Fibroblast of the aortic adventitia (primary cell): ENCODE measurements around the gene GPR152. TPM values are rescaled to one million over a fixed set of nuclear protein-coding genes. Genes with fewer than 3 reads are reported as not detected.

ENCODE experiments used
- DNase-seq: peaks from one replicate; pipeline ENCODE4 v3.0.0-alpha.2; 2010; ENCODE audit warnings: low read depth
- H3K4me3 ChIP-seq: 2 replicates; pipeline ENCODE4 v1.5.1; 2011; ENCODE audit warnings: low read depth, mild to moderate bottlenecking, control low read depth, low read length, moderate library complexity
- total RNA-seq: library from RNA; depleted of rRNA; stranded (reverse); fragments of >200 nt; gene quantifications from 2 replicates; pipeline ENCODE4 v1.2.3, GENCODE V29; 2012; ENCODE audit warnings: low replicate concordance
- TF ChIP-seq, protein P1 (sequence below): IDR thresholded peaks from 2 replicates; pipeline ENCODE4 v1.5.1; 2011; ENCODE audit warnings: mild to moderate bottlenecking, low read length, control low read depth, inconsistent platforms; ENCODE audit not compliant: insufficient read depth

The GPR152 gene
- total RNA-seq, 1 donor: not detected

DNA sequence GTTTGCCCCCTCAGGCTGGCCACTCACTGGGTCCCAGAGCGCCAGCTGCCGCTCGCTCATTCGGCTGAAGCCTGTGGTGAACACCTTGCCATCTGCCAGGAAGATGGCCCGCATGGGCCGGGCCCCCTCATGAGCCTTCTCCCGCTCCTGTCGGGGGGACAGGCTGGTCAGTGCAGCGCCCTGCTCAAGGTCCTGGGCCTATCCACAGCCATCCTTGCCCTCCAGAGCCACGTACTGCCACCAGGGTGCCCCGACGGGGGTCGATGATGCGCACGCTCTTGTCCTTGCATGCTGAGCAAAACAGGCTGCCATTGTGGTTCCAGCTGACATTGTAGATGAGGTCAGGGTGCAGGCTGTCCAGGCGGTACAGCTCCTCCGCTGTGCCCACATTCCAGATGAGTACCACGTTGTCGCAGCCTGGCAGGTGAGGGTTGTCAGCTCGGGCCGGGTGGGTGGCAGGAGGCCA is 11.4 kb downstream of the GPR152 start:
- H3K4me3 ChIP-seq: no peak overlapping the region
- TF ChIP-seq, protein P1, sequence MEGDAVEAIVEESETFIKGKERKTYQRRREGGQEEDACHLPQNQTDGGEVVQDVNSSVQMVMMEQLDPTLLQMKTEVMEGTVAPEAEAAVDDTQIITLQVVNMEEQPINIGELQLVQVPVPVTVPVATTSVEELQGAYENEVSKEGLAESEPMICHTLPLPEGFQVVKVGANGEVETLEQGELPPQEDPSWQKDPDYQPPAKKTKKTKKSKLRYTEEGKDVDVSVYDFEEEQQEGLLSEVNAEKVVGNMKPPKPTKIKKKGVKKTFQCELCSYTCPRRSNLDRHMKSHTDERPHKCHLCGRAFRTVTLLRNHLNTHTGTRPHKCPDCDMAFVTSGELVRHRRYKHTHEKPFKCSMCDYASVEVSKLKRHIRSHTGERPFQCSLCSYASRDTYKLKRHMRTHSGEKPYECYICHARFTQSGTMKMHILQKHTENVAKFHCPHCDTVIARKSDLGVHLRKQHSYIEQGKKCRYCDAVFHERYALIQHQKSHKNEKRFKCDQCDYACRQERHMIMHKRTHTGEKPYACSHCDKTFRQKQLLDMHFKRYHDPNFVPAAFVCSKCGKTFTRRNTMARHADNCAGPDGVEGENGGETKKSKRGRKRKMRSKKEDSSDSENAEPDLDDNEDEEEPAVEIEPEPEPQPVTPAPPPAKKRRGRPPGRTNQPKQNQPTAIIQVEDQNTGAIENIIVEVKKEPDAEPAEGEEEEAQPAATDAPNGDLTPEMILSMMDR: no peak
- DNase-seq: no peak

DNA sequence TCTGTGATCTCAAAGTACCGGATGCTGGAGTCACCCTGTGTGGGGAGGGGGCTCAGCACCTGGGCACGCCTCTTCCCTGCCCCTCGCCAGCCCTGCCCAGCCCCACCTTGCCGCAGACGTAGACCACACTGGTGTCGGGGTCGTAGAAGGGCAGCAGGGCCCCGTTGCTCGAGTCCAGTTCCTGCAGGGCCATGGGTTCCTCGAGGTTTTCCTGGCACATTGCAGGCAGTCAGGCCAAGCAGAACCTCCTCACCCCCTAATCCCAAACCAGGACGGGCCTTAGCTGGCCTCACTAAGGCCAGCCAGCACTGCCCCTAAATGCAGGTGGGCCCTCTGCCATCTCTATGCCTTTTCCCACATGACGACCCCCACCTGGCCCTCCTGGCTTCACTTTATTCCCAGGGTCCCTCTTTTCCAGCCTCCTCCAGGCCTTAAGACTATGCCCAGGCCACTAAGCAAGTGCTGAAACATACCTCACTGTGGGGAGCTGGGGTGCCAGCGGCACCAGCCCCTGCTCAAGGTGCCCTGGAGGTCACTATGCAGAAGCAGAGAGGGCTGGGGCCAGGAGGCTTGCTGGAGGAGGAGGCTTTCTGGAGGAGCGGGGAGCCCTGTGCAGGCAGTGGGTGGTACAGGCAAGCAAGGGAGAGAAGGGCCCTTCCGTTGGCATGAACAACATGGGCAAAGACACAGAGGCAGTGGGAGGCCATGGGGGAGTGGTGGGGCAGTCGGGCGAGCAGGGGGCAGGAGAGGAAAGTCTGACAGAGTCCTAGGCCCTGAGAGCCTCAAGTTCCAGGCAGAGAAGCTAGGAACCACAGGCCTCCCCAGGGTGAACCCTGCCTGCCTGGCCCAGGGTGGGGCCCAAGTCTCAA is 12.1 kb downstream of the GPR152 start:
- no peak for DNase-seq
- TF ChIP-seq, protein P1: no peak
- H3K4me3 ChIP-seq: no peak overlapping the region

DNA sequence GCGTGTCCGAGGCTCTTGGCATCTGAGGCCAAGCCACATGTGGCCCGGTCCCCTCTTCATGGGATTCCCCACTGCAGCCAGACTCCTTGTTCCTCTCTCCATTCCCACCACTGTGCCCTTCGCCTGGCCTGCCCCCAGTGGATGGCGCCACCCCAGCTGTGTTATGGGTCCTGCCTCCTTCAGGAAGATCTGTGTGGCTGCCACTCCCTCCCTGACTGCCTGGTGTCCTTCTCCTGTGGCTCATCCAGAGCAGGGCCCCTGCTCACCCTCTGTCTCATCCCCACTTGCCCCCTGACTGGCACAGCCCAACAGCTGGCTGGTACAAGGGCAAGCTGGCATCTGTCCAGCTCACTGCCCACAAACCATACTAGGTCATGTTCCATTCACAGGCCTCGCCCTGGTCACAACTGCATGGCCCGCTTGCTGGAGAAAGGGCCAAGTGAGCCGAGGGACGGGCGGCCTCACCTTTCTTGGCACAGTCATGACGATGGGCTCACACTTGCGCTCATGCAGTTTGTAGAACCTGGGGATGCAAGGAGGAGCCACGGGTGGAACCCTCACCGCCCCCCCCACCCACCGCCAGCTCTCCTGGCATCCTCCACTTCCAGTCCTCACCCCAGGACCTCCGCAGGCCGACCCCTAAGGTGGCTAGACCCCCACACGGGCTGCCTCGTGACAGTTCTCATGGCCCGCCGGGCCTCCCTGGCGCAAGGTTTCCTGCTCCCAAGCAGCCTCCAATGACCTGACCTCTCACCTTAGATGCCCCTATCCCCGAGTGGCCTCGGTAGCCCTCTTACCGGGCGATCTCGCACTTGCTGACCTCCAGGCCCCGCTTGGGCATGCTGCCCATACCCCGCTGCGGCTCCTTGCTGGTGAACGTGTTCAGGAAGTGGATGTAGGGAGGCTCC is 13.0 kb downstream of the GPR152 start:
- no peak overlapping the region for H3K4me3 ChIP-seq
- TF ChIP-seq, protein P1: peak; percentile 15
- DNase-seq: no peak

- H3K4me3 ChIP-seq: no peak overlapping the region
- DNase-seq: no peak
- TF ChIP-seq, protein P1: no peak
Measured at GRCh38 chr11:67438158-67438902, 14.2 kb downstream of the GPR152 start.

DNA sequence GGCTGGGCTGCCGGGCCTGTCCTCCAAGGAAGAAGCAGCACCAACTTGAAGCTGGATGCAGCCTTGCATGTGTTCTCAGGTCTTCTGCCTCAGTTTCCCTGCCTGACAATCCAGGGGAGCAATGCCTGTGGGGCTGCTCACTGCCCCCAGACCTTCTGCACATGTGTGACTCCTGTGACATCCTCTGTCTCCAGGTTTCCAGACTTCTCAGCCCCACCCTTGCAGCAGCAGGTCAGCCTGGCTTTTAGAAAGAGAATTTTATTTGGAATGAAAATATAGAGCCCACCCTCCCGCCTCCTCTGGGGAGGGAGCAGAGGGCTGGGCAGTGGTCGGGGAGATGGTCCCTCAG is 14.7 kb downstream of the GPR152 start:
- H3K4me3 ChIP-seq: no peak overlapping the region
- TF ChIP-seq, protein P1: no peak
- DNase-seq: no peak

DNA sequence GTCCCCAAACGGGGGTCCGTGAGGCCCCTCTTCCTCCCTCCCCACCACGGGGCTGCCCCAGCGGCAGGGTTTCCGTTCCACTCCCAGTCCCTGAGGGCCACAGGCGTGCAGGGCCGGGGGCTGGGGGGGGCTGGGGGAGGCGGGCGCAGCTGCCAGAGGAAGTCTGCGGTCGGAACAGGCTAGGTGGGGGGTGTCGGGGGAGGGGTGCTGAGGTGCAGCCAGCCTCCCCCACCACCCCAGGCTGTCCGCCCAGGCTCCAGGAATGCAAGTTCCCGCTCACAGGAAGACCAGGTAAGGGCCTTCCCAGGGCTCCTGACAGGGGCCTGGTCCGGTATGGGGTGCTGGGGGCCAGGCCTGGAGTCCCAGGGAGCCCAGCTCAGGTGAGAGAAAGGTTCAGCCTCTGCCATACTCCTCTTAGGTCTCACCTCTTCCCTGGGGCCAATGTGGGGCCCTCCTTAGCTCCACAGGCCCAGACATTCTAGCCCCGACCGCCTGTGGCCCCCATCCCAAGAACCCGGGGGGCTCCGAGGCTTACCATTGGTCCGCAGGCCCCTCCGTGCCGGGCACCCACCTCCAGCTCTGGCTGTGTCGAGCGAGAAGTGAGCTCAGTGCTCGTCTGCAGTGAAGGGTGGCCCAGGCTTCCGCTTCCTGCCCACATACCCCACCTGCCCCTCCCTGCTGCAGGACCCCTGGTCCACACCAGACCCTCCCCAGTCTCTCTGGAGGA is 15.3 kb downstream of the GPR152 start, which contains the start of gene PTPRCAP:
TSS of gene PTPRCAP (minus strand) at position 601 of the 727 bp plus-strand sequence. CDS start at position 538, 63 bp downstream.
- no peak within 1 kb of the TSS for H3K4me3 ChIP-seq
- no peak for DNase-seq

More for the DNA sequence above, 15.3 kb downstream of the GPR152 start, which contains the start of gene PTPRCAP:
- TF ChIP-seq, protein P1: no peak
